GM12878 (cell line): ENCODE results near the gene RHCE. TPM values are rescaled to one million over a fixed set of nuclear protein-coding genes. Genes with fewer than 3 reads are reported as not detected.
"Not testable (repeated sequence)": the region's sequence is repeated elsewhere in the genome, so short reads cannot be mapped to it uniquely, and the experiment has no call there.

Experiments
- ATAC-seq: fragments of 200-7000 bp; cut with Tn5 transposase; 3 replicates; pipeline ENCODE4 v1.9.1; 2020; ENCODE audit warnings: mild to moderate bottlenecking, moderate library complexity
- BruUV-seq: library from RNA; stranded (reverse); fragments of 400-500 nt; replicated peaks from 2 replicates; lab custom pipeline; 2021; lab: Mats Ljungman, UMichigan
- CTCF ChIA-PET: fragments of 300-600 bp; sonication (Branson Sonifier 250); formaldehyde crosslinking; extraction: SDS; loops from one replicate; lab custom pipeline; 2021; ENCODE audit warnings: inconsistent platforms; lab: Yijun Ruan, JAX
- POLR2A ChIA-PET: fragments of 350-600 bp; formaldehyde crosslinking; extraction: SDS; loops from one replicate; lab custom pipeline; 2021; ENCODE audit warnings: inconsistent platforms; lab: Charles Lee
- RAD21 ChIA-PET: fragments of 300-600 bp; sonication (Branson Sonifier 250); formaldehyde crosslinking; loops from one replicate; lab custom pipeline; 2023; ENCODE audit warnings: antibody characterized with exemption; ENCODE audit not compliant: unreplicated experiment; lab: Charles Lee
- SMC1A ChIA-PET: fragments of 300-600 bp; sonication (Branson Sonifier 250); formaldehyde crosslinking; loops from one replicate; lab custom pipeline; 2023; ENCODE audit not compliant: unreplicated experiment, uncharacterized antibody; lab: Charles Lee
- DNase-seq: peaks from one replicate; pipeline ENCODE4 v3.0.0-alpha.2; 2011; ENCODE audit warnings: low read depth, low spot score
- FAIRE-seq: peaks from 3 replicates; lab custom pipeline; 2011; peaks lifted over from hg19 to GRCh38; lab: Jason Lieb, UNC
- H2AFZ ChIP-seq: 2 replicates; pipeline ENCODE4 v1.6.0; 2011; ENCODE audit warnings: low read depth, low read length, control low read depth; ENCODE audit not compliant: control insufficient read depth
- H3K27ac ChIP-seq: 2 replicates; pipeline ENCODE4 v1.5.1; 2011; ENCODE audit warnings: control low read depth; ENCODE audit not compliant: control insufficient read depth, insufficient read depth
- H3K27me3 ChIP-seq, 2 experiments: replicated peaks in 1 of 2; 2 replicates each; pipeline versions ENCODE4 v1.6.0 to v1.6.1; 2011; ENCODE audit warnings: low read length in 1 of 2; ENCODE audit not compliant: control insufficient read depth in 2 of 2, insufficient read depth in 2 of 2
- H3K36me3 ChIP-seq, 2 experiments: 2 replicates each; pipeline ENCODE4 v1.5.1; 2011; ENCODE audit warnings: low read length in 1 of 2; ENCODE audit not compliant: control insufficient read depth in 2 of 2, insufficient read depth in 2 of 2
- H3K4me1 ChIP-seq: 2 replicates; pipeline ENCODE4 v1.6.1; 2011; ENCODE audit warnings: mild to moderate bottlenecking, low read length, moderate library complexity, mixed read lengths; ENCODE audit not compliant: control insufficient read depth, insufficient read depth
- H3K4me2 ChIP-seq: 2 replicates; pipeline ENCODE4 v1.6.0; 2011; ENCODE audit warnings: control low read depth; ENCODE audit not compliant: control insufficient read depth, insufficient read depth
- H3K4me3 ChIP-seq: fragments of 200-600 bp; sonication (generic); 2 replicates; pipeline ENCODE4 v1.5.1; 2016
- H3K79me2 ChIP-seq: 2 replicates; pipeline ENCODE4 v1.6.0; 2011; ENCODE audit warnings: low read length; ENCODE audit not compliant: control insufficient read depth, insufficient read depth
- H3K9ac ChIP-seq: 2 replicates; pipeline ENCODE4 v1.8.0; 2011; ENCODE audit warnings: low read length, control low read depth, mixed read lengths; ENCODE audit not compliant: control insufficient read depth, insufficient read depth
- H3K9me3 ChIP-seq: replicated peaks from 3 replicates; pipeline ENCODE4 v1.5.1; 2011; ENCODE audit warnings: mild to moderate bottlenecking, low read length; ENCODE audit not compliant: control insufficient read depth, insufficient read depth
- H4K20me1 ChIP-seq: 2 replicates; pipeline ENCODE4 v1.6.0; 2011; ENCODE audit not compliant: control insufficient read depth, insufficient read depth
- WGBS: methylation state at CpG from one replicate; pipeline ENCODE4 v1.1.6; 2016; ENCODE audit warnings: low lambda C conversion rate; ENCODE audit not compliant: insufficient replicate concordance, insufficient coverage; ENCODE audit errors: missing lambda C conversion rate; 5-methylcytosine and 5-hydroxymethylcytosine counted together
- in situ Hi-C: fragments of 300-500 bp; cut with MboI; formaldehyde crosslinking; loops from 9 replicates; pipeline ENCODE4 v1.14.3; 2018; ENCODE audit warnings: mixed read lengths
- intact Hi-C: fragments of 100-400 bp; cut with micrococcal nuclease; formaldehyde crosslinking; loops from one replicate; pipeline ENCODE4 v1.14.2; 2022; ENCODE audit not compliant: unreplicated experiment
- polyA plus RNA-seq, 11 experiments: library from polyadenylated mRNA; depleted of rRNA in 4 of 11; unstranded in 6 of 11; stranded (reverse) in 5 of 11; fragments of >200 nt; fragmentation: Nextera tagmentation in 4 of 11; fragmentation: Illumina TruSeq in 1 of 11; extraction: Ambion mirVana in 4 of 11; extraction: Trizol in 1 of 11; gene quantifications; 1 replicate in 1 of 11; 2 replicates in 10 of 11; pipeline versions ENCODE4 v1.2.1 to v1.2.3, GENCODE V29; 2011 to 2016; ENCODE audit warnings: inconsistent platforms in 2 of 11, missing spikeins in 2 of 11, low read depth in 1 of 11
- total RNA-seq, 4 experiments: library from RNA; depleted of rRNA in 3 of 4; stranded (reverse); fragments of >200 nt in 3 of 4; fragmentation: Illumina TruSeq in 1 of 4; extraction: Trizol in 1 of 4; gene quantifications; 2 replicates each; pipeline versions ENCODE4 v1.2.1 to v1.2.3, GENCODE V29; 2013 to 2021

Gene RHCE
- total and polyA plus RNA-seq, 10 of the 15 experiments (the other 5 are each of a cell fraction or from before 2014, with no cell fraction given), result 0.06 to 0.41 (median 0.22) TPM; not detected in 2

- H3K9ac ChIP-seq, intact Hi-C loops, in situ Hi-C loops, H4K20me1 ChIP-seq, CTCF ChIA-PET, ATAC-seq, H3K9me3 ChIP-seq, H3K79me2 ChIP-seq, H3K4me2 ChIP-seq, H3K36me3 ChIP-seq, H2AFZ ChIP-seq, DNase-seq, H3K4me1 ChIP-seq, H3K4me3 ChIP-seq, FAIRE-seq, BruUV-seq, H3K27me3 ChIP-seq, POLR2A ChIA-PET, RAD21 ChIA-PET, H3K27ac ChIP-seq: not testable (repeated sequence)
- WGBS, result 78% methylated on average over 5 of the region's 9 CpGs
- SMC1A ChIA-PET, result interaction anchor here (0.7 kb wide), 2 partner anchors 10 to 27 kb away, joined by 3 read pairs; no protein-coding TSS in a partner anchor
Measured at GRCh38 chr1:25320314-25320938, 100.2 kb downstream of the RHCE start.

- SMC1A ChIA-PET, result interaction anchor here (0.9 kb wide), 1 partner anchor 106 kb away, joined by 3 read pairs; no protein-coding TSS in a partner anchor
- H3K9me3 ChIP-seq, H3K4me1 ChIP-seq, BruUV-seq, CTCF ChIA-PET, H2AFZ ChIP-seq, H3K27me3 ChIP-seq, H4K20me1 ChIP-seq, H3K9ac ChIP-seq, H3K79me2 ChIP-seq, H3K27ac ChIP-seq, ATAC-seq, POLR2A ChIA-PET, in situ Hi-C loops, H3K4me2 ChIP-seq, H3K36me3 ChIP-seq, H3K4me3 ChIP-seq, RAD21 ChIA-PET, DNase-seq, FAIRE-seq, intact Hi-C loops: not testable (repeated sequence)
Measured at GRCh38 chr1:25312806-25313470, 107.7 kb downstream of the RHCE start.

Other genes with a start within 250 kb of the RHCE start
- 31.9 and 38.5 TPM in 2 replicates for gene SYF2, start 188.3 kb downstream of the RHCE start, total RNA-seq (2014; rRNA removed)
- gene SYF2, start 188.3 kb downstream of the RHCE start, total RNA-seq (2014; rRNA removed; fragmentation: Illumina TruSeq; extraction: Trizol), result 62.1 and 62.6 TPM in 2 replicates
- 29.2 and 30.0 TPM in 2 replicates for gene SYF2, start 188.3 kb downstream of the RHCE start, total RNA-seq (2021)
- gene SYF2, start 188.3 kb downstream of the RHCE start, polyA plus RNA-seq (2011; rRNA removed), result 49.2 and 80.1 TPM in 2 replicates
- gene SYF2, start 188.3 kb downstream of the RHCE start, polyA plus RNA-seq (2014; fragmentation: Illumina TruSeq; extraction: Trizol), result 70.5 and 76.8 TPM in 2 replicates
- gene SYF2, start 188.3 kb downstream of the RHCE start, polyA plus RNA-seq (2014; fragmentation: Nextera tagmentation; extraction: Ambion mirVana), result 10 to 100 TPM; 20.3 to 31.3 TPM
- 32.9 and 38.0 TPM in 2 replicates for gene SYF2, start 188.3 kb downstream of the RHCE start, polyA plus RNA-seq (2014; rRNA removed)
- 10 to 100 TPM; 34.8 to 35.8 TPM for gene SYF2, start 188.3 kb downstream of the RHCE start, polyA plus RNA-seq (2016; fragmentation: Nextera tagmentation; extraction: Ambion mirVana)
- gene RSRP1, start 173.4 kb downstream of the RHCE start, total RNA-seq (2014; rRNA removed), result 72.1 and 84.6 TPM in 2 replicates
- gene RSRP1, start 173.4 kb downstream of the RHCE start, total RNA-seq (2014; rRNA removed; fragmentation: Illumina TruSeq; extraction: Trizol), result 114 and 115 TPM in 2 replicates
- 67.4 and 78.2 TPM in 2 replicates for gene RSRP1, start 173.4 kb downstream of the RHCE start, total RNA-seq (2021)
- 128 and 232 TPM in 2 replicates for gene RSRP1, start 173.4 kb downstream of the RHCE start, polyA plus RNA-seq (2011; rRNA removed)
- 88.5 and 118 TPM in 2 replicates for gene RSRP1, start 173.4 kb downstream of the RHCE start, polyA plus RNA-seq (2014; fragmentation: Illumina TruSeq; extraction: Trizol)
- 10 to 100 TPM; 23.5 to 48.3 TPM for gene RSRP1, start 173.4 kb downstream of the RHCE start, polyA plus RNA-seq (2014; fragmentation: Nextera tagmentation; extraction: Ambion mirVana)
- 103 and 125 TPM in 2 replicates for gene RSRP1, start 173.4 kb downstream of the RHCE start, polyA plus RNA-seq (2014; rRNA removed)
- gene RSRP1, start 173.4 kb downstream of the RHCE start, polyA plus RNA-seq (2016; fragmentation: Nextera tagmentation; extraction: Ambion mirVana), result 10 to 100 TPM; 91.5 to 99.1 TPM
- not detected in 2 replicates for gene RHD, start 148.3 kb downstream of the RHCE start, total RNA-seq (2014; rRNA removed)
- gene RHD, start 148.3 kb downstream of the RHCE start, total RNA-seq (2014; rRNA removed; fragmentation: Illumina TruSeq; extraction: Trizol), result not detected in 2 replicates
- 0.13 TPM in 1 of 2 replicates, not detected in the other for gene RHD, start 148.3 kb downstream of the RHCE start, total RNA-seq (2021)
- not detected in 2 replicates for gene RHD, start 148.3 kb downstream of the RHCE start, polyA plus RNA-seq (2011; rRNA removed)
- gene RHD, start 148.3 kb downstream of the RHCE start, polyA plus RNA-seq (2014; fragmentation: Illumina TruSeq; extraction: Trizol), result not detected in 2 replicates
- gene RHD, start 148.3 kb downstream of the RHCE start, polyA plus RNA-seq (2014; fragmentation: Nextera tagmentation; extraction: Ambion mirVana), result under 1 TPM in 1 of 2 experiments, not detected in 1; 0.02 TPM
- gene RHD, start 148.3 kb downstream of the RHCE start, polyA plus RNA-seq (2014; rRNA removed), result not detected in 2 replicates
- gene RHD, start 148.3 kb downstream of the RHCE start, polyA plus RNA-seq (2016; fragmentation: Nextera tagmentation; extraction: Ambion mirVana), result under 1 TPM; 0.24 to 0.34 TPM
- 96.0 and 130 TPM in 2 replicates for gene TMEM50A, start 82.5 kb downstream of the RHCE start, total RNA-seq (2014; rRNA removed)
- 63.8 and 65.2 TPM in 2 replicates for gene TMEM50A, start 82.5 kb downstream of the RHCE start, total RNA-seq (2014; rRNA removed; fragmentation: Illumina TruSeq; extraction: Trizol)
- gene TMEM50A, start 82.5 kb downstream of the RHCE start, total RNA-seq (2021), result 69.6 and 74.5 TPM in 2 replicates
- gene TMEM50A, start 82.5 kb downstream of the RHCE start, polyA plus RNA-seq (2011; rRNA removed), result 139 and 178 TPM in 2 replicates
- 86.2 and 103 TPM in 2 replicates for gene TMEM50A, start 82.5 kb downstream of the RHCE start, polyA plus RNA-seq (2014; fragmentation: Illumina TruSeq; extraction: Trizol)
- gene TMEM50A, start 82.5 kb downstream of the RHCE start, polyA plus RNA-seq (2014; fragmentation: Nextera tagmentation; extraction: Ambion mirVana), result 10 to 100 TPM; 23.5 to 41.9 TPM
- 84.8 and 115 TPM in 2 replicates for gene TMEM50A, start 82.5 kb downstream of the RHCE start, polyA plus RNA-seq (2014; rRNA removed)
- gene TMEM50A, start 82.5 kb downstream of the RHCE start, polyA plus RNA-seq (2016; fragmentation: Nextera tagmentation; extraction: Ambion mirVana), result 100 to 1,000 TPM; 132 to 148 TPM
- 11.8 and 12.8 TPM in 2 replicates for gene MACO1, start 10.1 kb upstream of the RHCE start, total RNA-seq (2014; rRNA removed)
- gene MACO1, start 10.1 kb upstream of the RHCE start, total RNA-seq (2014; rRNA removed; fragmentation: Illumina TruSeq; extraction: Trizol), result 15.6 and 16.0 TPM in 2 replicates
- 14.8 TPM in 2 replicates for gene MACO1, start 10.1 kb upstream of the RHCE start, total RNA-seq (2021)
- gene MACO1, start 10.1 kb upstream of the RHCE start, polyA plus RNA-seq (2011; rRNA removed), result 19.8 and 23.0 TPM in 2 replicates
- 14.6 and 20.8 TPM in 2 replicates for gene MACO1, start 10.1 kb upstream of the RHCE start, polyA plus RNA-seq (2014; fragmentation: Illumina TruSeq; extraction: Trizol)
- 1 to 10 TPM; 3.2 to 4.2 TPM for gene MACO1, start 10.1 kb upstream of the RHCE start, polyA plus RNA-seq (2014; fragmentation: Nextera tagmentation; extraction: Ambion mirVana)
- gene MACO1, start 10.1 kb upstream of the RHCE start, polyA plus RNA-seq (2014; rRNA removed), result 8.4 and 8.8 TPM in 2 replicates
- gene MACO1, start 10.1 kb upstream of the RHCE start, polyA plus RNA-seq (2016; fragmentation: Nextera tagmentation; extraction: Ambion mirVana), result 1 to 10 TPM; 8.1 to 8.4 TPM
- 14.4 and 18.0 TPM in 2 replicates for gene LDLRAP1, start 122.8 kb upstream of the RHCE start, total RNA-seq (2014; rRNA removed)
- 13.6 and 21.1 TPM in 2 replicates for gene LDLRAP1, start 122.8 kb upstream of the RHCE start, total RNA-seq (2014; rRNA removed; fragmentation: Illumina TruSeq; extraction: Trizol)
- 32.5 and 37.6 TPM in 2 replicates for gene LDLRAP1, start 122.8 kb upstream of the RHCE start, total RNA-seq (2021)
- 9.5 and 13.9 TPM in 2 replicates for gene LDLRAP1, start 122.8 kb upstream of the RHCE start, polyA plus RNA-seq (2011; rRNA removed)
- 16.6 and 23.0 TPM in 2 replicates for gene LDLRAP1, start 122.8 kb upstream of the RHCE start, polyA plus RNA-seq (2014; fragmentation: Illumina TruSeq; extraction: Trizol)
- 1 to 10 TPM in 1 of 2 experiments, under 1 TPM in 1; 0.43 to 3.0 TPM for gene LDLRAP1, start 122.8 kb upstream of the RHCE start, polyA plus RNA-seq (2014; fragmentation: Nextera tagmentation; extraction: Ambion mirVana)
- gene LDLRAP1, start 122.8 kb upstream of the RHCE start, polyA plus RNA-seq (2014; rRNA removed), result 25.8 and 31.6 TPM in 2 replicates
- gene LDLRAP1, start 122.8 kb upstream of the RHCE start, polyA plus RNA-seq (2016; fragmentation: Nextera tagmentation; extraction: Ambion mirVana), result 10 to 100 TPM; 27.7 to 33.8 TPM
- 0.23 TPM in 1 of 2 replicates, not detected in the other for gene MAN1C1, start 196.0 kb upstream of the RHCE start, total RNA-seq (2014; rRNA removed)
- gene MAN1C1, start 196.0 kb upstream of the RHCE start, total RNA-seq (2014; rRNA removed; fragmentation: Illumina TruSeq; extraction: Trizol), result 0.09 and 0.22 TPM in 2 replicates
- gene MAN1C1, start 196.0 kb upstream of the RHCE start, total RNA-seq (2021), result 0.19 and 0.21 TPM in 2 replicates
- gene MAN1C1, start 196.0 kb upstream of the RHCE start, polyA plus RNA-seq (2011; rRNA removed), result 0.35 and 0.38 TPM in 2 replicates
- gene MAN1C1, start 196.0 kb upstream of the RHCE start, polyA plus RNA-seq (2014; fragmentation: Illumina TruSeq; extraction: Trizol), result 0.12 TPM in 1 of 2 replicates, not detected in the other
- gene MAN1C1, start 196.0 kb upstream of the RHCE start, polyA plus RNA-seq (2014; fragmentation: Nextera tagmentation; extraction: Ambion mirVana), result not detected
- gene MAN1C1, start 196.0 kb upstream of the RHCE start, polyA plus RNA-seq (2014; rRNA removed), result 0.18 and 0.56 TPM in 2 replicates
- gene MAN1C1, start 196.0 kb upstream of the RHCE start, polyA plus RNA-seq (2016; fragmentation: Nextera tagmentation; extraction: Ambion mirVana), result under 1 TPM in 1 of 2 experiments, not detected in 1; 0.15 TPM